IPS-11a (cell line): ENCODE measurements around the gene RBKS.
A peak's percentile ranks its signal among the peaks of the same experiment; 100 is the strongest.

Experiments used
- H3K4me3 ChIP-seq: one replicate; pipeline ENCODE4 v1.5.1; 2013; ENCODE audit warnings: low read depth, low read length, control low read depth

The RBKS gene

DNA sequence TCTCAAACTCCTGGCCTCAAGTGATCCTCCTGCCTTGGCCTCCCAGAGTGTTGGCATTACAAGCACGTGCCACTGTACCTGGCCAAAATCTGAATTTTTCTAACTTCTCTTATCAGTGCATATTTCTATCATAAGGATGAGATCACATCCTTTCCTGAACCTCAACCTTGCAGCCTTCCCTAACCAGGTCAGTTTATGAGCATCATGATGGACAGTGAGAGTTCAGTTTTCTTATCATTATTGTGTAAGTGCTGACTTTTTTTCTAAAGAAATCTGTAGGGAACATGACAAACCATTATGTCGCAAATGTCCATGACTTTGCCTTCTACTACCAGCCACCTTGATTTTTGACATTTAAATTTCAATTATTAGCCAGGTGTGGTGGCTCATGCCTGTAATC, 87.1 kb downstream of the RBKS start:
- H3K4me3 ChIP-seq = no peak overlapping the region

DNA sequence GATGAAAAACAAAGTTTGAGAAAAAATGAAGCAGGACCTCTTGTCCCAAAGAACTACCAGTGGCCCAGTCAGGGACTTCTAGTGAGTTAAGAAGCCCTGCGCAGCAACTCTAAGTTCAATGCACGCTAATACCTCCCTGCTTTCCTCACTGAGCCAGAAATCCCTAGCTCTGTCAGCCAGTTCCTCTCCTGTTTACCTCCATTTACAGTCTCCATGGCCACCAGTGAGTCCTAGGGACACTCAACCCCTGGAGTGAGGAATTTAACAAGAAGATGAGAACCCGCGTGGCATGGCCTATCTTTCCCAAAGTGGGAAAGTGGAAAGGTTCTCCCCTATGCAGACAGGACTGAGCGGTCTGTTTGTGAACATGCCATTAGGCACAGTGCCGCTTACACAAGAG, 87.6 kb downstream of the RBKS start:
- no peak overlapping the region for H3K4me3 ChIP-seq

DNA sequence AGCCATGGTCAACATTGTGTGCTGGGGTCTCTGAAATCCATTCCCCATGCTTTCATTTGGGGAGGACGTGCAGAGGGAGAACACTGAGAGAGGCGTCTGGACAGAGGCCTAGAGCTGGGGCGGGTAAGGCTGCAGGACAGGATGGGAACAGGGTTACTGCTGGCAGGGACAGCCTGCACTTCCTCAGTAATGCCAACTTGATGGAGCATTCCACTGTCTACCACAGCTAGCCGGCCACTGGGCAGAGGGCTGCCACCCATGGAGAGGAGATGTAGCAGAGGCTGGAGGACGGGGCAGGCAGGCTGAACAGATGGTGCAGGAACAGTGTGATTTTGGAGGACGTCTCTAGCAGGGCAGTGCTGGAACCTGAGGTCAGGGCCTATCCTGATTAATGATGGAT, 89.3 kb downstream of the RBKS start:
- H3K4me3 ChIP-seq = no peak overlapping the region

DNA sequence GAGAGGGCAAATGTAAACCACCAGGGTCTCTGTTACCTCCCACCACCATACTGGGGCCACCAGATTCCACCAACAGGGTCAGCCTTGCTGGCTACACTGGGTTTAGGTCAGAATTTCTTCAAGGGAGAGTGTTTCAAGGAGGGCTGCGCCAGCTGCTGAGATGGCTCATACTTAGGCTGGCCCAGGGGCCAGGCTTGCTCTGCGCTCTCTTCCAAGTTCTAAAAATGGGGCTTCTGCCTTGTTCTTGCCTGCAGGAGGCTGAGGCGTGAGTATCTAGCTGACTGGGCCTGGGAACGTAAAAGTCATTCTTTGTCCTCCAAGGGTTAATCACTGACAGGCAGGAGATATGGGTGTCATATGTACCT, 90.6 kb downstream of the RBKS start:
- H3K4me3 ChIP-seq = no peak overlapping the region

DNA sequence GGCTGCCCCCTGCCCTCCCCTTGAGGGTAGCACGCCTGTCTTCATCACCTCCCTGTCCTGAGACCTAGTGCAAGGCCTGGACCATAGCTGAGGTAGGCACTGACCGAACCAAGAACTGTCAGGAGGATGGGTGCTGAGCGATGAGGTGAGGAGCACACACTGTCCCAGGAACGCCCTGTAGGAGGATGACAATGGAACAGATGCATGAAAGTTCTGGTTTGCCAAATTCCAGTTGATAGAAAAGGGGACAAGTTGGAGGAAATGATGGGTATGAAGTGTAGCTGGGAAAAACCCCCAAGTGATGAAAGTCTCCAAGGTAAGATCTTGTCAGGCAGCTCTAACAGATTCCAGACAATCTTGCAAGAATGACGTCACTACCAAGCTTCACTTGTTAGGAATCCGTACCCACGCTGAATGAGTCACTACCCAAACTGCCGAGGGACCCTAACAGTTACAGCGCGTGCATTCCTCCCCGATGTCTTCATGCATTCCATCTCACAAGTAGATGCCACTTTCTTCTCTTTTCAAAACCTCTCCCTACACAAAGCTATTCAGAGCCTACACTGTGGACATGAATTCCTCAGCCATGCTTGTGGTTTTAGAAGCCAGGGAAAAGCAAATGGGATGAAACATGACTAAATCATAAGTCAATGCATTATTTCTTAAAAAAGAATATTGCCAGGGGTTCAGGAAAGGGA, 91.1 kb downstream of the RBKS start:
- H3K4me3 ChIP-seq = no peak overlapping the region

DNA sequence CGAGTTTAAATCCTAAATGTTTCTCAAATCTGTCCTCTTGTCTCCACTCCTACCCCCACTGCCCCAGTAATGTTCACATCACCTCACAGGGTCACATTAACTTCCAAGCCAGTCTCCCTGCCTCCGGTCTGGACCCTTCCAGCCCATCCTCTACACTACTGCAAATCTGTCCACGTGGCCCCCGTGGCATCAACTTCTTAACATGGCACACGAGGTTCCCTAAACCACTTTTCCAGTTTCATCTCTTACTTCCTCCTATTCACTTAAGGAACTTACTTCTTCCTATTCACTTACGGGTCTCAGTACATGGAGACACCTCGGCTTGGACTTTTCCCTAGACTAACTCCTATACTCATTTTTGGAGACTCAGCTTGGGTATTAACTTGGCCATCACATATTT, 91.7 kb downstream of the RBKS start:
- H3K4me3 ChIP-seq = no peak overlapping the region

DNA sequence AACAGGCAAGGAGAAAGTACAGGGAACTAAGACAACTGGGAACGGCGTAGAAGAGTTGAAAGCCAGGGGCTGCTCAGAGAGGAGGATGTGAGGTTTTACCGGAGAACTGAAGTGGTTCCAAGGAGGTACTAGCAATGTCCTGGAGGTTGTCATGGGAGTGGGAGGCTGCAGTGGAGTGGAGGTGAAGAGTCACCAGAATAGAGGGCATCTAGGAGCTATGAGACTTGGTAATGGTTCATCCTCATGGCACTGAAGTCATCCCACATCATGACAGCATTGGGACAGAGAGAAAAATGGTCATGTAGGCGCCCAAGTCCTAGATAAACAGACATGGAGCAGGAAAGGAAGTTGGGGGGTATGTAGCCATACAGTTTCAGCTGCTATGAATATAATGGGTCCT, 92.3 kb downstream of the RBKS start:
- no peak overlapping the region for H3K4me3 ChIP-seq

DNA sequence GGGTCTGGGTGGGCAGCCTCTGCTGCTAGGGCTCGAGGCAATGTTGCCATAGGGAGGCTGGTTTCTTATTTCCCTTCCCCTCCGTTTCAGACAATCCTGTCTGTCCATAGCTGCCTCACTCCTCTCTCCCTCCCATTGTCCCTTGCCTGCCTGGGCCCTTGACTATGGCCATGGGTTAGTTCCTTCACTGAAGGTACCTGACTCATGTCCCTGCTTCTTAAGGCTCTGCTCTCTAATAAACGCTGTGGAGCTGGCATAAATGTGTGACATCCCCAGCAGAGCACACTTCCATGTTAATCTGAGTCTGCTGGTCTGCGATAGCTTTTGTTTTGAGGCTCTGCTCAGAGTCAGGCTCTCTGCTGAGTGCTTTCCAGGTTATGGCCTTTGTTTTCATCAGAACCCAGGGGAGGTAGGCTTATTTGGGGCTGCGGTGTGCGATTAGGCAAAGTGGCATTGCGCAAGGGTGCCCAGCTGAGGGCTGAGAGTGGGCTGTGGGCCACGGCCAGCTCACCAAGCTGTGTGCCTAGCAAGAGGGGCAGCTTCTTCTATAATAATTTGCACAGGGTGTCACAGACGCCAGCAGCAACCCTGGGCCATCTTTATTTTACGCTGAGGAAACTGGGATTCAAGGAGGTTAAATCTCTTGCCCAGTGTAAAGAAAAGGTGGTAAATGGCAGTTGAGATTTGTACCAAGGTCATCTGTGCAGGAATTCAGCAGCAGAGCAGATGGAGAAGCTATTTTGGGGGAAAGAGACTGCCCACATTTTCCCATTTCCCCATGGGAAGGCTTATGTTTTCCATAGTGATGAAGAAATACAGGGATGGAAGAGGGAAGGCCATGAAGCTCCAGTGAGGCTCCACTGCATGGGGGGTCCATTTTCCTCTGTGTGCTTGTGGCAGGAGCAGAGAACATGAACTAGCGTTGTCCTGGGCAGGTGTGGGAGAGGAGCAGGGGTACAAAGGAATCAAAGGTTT, 93.1 kb downstream of the RBKS start:
- no peak overlapping the region for H3K4me3 ChIP-seq

DNA sequence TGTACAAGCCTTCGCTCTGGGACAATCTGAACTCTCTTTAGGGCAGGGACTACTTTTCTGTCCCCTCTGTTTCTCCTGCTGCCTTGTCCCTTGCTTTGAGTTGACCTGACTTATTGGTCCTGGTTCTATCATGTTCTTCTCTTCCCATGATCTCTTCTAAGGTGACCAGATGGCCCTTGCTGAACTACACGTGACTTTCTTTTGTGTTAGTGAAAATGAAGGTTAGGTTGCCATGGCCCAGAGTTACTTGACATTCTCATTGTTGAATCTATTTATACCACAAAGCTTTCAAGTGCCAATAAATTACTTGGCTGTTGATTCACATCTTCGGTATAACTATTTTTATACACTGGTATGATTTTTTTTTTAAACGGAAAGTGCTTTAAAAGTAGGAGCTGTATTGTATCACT, 94.3 kb downstream of the RBKS start:
- H3K4me3 ChIP-seq = no peak overlapping the region

DNA sequence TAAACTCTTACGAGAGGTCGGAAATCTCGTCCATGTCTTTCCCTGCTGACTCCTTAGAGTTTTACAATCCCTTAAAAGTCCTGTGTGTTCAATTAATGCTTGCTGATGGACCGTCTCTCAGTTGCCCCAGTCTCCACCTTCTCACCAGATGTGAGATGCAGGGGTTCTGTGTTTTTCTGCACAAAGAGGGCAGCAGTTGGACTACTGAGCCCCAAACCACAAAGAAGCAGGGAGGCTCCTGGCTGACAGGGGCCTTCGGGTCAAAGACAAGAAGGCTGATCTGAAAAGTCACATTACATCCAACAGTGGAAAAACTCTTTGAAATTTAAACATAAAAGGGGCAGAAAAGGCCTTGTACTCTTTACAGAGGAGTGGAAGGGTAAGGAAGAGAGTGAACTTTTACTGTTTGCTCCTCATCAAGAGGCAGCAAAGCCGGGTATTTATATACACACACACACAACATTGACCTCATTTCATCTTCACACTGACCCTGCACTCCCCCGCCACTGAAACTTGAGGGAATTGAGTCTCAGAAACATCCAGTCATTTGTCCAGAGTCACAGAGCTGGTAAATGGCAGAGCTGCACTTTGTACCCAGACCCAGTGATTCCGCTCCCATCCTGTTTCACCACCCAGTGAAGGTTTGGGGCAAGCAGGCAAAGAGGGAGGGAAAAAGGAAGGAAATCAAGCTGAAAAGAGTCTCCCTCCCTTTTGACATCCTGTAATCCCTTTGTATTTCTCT, 94.9 kb downstream of the RBKS start:
- H3K4me3 ChIP-seq = no peak overlapping the region

DNA sequence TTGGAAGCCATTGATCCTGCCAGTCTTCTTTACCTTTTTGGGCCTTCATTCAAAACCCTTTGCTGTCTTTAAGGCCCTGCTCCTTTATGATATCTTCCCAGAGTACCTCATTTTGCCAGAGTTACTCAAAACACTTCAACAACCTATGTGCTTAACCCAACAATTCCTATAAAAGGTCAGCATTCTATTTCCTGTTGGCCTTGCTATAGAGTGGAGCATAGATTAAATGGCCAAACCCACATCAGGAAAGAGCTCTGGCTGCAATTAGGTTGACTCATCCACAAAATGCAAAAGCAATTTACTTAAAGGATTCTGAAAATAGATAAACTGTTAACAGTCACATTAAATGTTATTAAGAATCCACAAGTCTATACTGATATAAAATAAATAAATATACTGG, 97.4 kb downstream of the RBKS start:
- H3K4me3 ChIP-seq = no peak overlapping the region

DNA sequence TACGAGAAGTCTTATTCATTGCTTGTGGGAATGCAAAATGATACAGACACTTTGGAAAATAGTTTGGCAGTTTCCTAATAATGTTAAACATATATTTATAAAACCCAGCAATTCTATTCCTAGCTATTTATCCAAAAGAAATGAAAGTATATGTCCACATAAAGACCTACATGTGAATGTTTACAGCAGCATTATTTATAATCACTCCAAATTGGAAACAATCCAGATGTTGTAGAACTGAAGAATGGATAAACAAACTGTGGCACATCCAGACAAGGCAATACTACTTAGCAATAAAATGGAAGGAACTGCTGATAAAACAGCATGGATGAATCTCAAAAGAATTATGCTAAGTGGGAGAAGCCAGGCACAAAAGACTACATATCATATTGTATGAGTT, 99.4 kb downstream of the RBKS start:
- no peak overlapping the region for H3K4me3 ChIP-seq

DNA sequence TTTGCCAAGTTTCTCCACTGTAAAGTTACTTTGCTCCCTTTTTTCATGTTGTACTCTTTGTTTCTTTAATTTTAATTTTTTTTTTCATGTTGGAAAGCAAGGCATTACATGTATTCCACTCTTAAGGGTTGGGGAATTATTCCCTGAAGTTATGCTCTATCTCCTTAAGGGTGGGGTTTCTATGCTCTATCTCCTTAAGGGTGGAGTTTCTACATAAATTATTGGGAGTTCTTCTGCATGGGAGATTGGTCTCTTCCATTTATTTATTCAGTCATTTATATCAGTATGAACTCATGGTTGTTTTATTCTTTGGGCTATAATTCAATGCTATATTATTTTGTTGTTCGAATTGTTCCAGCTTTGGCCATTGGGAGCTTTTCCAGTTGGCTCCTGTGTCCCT, 107.5 kb downstream of the RBKS start:
- H3K4me3 ChIP-seq = no peak overlapping the region

DNA sequence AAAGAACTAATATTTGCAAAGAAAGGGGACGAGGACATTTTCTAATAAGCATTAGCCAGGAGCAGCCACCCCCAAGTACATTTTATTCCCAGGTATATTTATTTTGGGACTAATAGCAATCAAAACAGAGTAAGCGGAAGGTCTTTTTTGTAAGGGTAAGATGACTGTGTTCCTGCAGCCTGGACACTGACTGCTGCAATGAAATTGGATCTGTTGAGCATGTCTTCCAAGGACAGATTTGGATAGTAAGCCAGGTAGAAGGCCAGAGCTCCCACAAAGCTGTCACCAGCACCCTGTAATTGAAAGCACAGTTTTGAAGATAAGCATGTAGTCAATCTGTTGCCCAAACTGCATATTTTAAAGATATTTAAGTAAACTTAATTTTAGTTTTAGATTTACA, 108.7 kb downstream of the RBKS start:
- no peak overlapping the region for H3K4me3 ChIP-seq

DNA sequence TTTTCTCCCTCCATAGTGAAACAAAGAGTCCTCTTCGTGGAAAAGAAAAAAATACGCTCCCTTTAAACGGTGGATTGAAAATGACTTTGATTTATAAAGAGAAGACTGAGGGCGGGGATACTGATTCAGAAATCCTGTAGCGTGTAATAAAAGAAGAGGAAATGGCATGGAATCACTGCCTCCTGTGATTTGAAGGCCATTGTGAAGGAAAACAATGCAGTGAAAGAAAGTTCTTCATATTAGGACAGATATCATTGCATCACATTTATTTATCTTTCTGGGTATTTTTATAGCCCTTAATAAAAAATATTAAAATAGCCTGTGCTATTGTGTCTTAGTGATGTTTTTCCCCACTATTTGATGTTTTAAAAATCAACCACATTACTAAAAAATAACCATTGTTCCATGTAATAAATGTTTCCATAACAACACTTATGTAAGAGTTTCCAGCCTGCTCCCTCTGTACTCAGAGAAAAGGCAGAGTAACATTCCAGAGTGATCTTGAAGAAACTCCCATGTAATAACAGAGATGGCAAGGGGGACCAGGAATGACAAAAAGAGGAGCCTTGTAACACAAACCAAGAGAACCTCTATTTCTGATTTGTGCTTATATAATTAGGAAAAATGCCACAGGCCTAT, 110.7 kb downstream of the RBKS start:
- H3K4me3 ChIP-seq = no peak overlapping the region

DNA sequence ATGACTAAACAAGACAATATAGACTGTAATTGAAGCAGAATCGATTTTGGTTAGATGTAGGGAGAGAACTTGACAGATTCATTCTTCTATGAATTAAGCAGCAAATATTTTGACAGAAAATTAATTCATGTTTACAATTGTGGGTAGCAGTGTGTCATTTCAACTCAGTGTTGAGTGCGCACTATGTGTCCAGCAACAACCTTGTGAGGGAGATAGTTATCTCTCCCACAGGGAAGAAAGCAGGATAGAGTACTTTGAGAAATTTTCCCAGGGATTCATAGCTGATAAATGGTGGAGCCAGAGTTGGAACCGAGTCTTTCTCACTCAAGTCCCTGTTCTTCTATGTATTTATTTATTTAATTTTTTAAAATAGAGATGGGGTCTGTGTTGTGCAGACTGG, 113.5 kb downstream of the RBKS start:
- H3K4me3 ChIP-seq = no peak overlapping the region

DNA sequence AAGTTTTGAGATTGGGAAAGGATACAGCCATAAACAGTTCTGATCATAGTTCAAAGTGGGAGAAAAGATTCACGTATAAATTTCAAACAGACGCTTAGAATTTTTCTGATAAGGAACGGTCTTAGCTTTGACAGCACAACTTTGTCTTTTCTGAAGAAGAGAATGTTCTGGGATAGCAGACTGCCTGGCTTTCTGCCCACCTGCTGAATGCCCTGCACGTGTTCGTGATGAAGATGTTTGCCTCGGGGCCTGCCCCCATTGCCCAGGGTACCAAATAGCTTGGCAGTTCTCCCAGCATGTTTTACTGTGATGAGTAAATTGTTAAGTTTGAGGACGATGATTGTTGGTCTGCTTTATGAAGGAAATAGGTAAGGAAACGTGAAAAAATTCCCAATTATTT, 114.1 kb downstream of the RBKS start:
- no peak overlapping the region for H3K4me3 ChIP-seq

DNA sequence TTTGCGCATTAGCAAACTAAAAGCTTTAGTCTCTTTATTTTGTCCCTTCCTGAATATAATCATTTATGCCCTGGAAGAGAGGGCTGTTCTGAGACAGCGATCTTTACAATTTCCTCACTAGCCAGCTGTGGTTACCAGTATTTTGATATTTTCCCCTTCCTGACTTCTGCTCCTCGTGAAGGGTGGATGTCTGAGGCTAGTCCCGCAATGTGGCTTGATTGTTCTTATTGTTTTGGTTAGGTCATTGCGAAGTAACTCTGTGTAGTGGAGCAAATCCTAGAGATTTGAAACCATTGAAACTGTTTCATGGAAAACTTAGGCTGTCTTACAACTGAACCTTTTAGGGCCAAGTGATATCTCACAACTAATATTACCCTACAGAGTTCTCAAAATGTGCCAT, 116.2 kb downstream of the RBKS start:
- no peak overlapping the region for H3K4me3 ChIP-seq

DNA sequence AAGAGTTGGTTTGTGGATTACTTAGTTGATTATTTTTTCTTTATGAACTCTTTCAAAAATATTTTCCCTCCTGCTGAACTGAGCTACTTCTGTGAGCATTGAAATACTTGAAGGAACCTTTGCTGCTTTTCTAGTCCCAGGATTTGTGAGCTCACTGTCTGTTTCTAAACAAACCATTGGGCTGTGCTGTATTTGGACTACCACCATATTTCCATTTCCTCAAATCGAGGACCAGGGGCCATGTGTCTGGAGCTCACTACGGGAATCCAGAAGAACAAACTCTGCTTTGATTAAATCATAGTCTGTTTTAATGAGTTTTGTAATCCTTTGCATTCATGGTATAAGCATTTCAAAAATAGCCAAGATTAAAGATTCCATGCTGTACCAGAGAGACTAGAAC, 117.4 kb downstream of the RBKS start:
- H3K4me3 ChIP-seq = peak overlapping the region; percentile 92

DNA sequence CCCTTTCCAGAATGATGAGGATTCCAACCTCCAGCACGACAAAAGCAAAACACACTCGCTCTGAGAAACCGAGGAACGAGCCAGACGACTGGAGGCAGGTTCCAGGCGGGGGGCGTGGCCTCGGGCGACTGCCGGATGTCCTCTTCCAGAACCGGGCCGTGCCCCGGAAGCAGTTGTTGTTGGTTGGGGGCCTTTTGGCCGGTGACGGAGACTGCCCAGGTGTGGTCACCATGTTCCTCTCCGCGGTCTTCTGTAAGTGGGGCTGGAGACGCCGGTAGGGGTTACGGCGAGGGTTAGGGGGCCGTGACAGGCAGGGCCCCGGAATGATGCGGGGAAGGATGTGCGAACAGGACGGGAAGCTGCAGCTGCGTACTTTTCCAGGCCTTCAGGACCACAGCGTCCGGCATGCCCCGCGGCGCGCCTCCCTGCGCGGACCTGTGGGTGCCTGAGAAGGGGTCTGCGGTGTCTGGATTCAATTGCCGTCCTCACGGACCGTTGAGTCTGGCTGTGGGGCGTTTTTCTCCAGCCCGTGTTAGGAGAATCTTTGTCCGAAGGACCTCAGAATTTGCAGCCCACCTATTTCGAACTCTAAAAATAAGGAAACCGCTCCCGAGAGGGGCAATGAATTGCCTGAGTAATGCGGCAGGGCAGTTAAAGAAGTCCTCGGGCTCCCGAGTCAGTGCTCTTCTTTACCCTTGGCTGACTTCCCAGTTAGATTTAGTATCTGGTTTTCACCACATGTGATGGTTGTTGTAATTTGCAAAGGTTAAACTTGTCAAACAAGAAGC, 118.4 kb downstream of the RBKS start, which contains the start of gene MRPL33:
Gene MRPL33, plus strand, starts transcription at position 172 of the 788 bp plus-strand sequence. Its CDS starts 59 bp downstream, at position 231.
- H3K4me3 ChIP-seq = peak within 1 kb of the TSS; percentile 92
